IPS-11a (cell line): ENCODE results near the gene OVCH2.

ENCODE experiments used
- H3K4me3 ChIP-seq: one replicate; pipeline ENCODE4 v1.5.1; 2013; ENCODE audit warnings: low read depth, low read length, control low read depth

The OVCH2 gene

GRCh38 chr11:7643314-7643713 lies 63.0 kb downstream of the OVCH2 start:
- H3K4me3 ChIP-seq = no peak overlapping the region

DNA sequence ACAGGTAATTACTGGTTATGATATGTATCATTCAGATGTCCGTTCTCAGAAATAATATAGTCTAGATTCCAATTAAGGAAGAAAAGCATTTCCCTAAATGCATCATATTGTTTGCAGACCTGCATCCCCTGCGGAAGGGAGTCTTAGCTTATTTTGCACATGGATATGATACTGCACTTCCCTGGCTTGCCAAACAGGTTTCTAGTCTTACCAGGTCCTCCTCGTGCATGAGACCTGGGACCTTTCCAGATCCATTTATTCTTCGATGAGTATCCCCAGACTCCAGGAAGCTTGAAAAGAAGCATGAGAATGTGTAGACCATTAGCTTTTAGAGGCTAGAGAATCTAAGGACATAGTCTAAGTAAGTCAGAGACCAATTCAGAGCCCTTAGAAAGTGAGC lies 63.5 kb downstream of the OVCH2 start:
- no peak overlapping the region for H3K4me3 ChIP-seq

- H3K4me3 ChIP-seq = no peak overlapping the region
Measured at GRCh38 chr11:7640816-7641215, 65.5 kb downstream of the OVCH2 start.

GRCh38 chr11:7639643-7640025 lies 66.6 kb downstream of the OVCH2 start:
- no peak overlapping the region for H3K4me3 ChIP-seq
